Measurements from ENCODE around the gene SPATA12.

SPATA12 gene

GRCh38 chr3:57073628-57074027, 13.2 kb downstream of the SPATA12 start:
- TF ChIP-seq, protein P1, sequence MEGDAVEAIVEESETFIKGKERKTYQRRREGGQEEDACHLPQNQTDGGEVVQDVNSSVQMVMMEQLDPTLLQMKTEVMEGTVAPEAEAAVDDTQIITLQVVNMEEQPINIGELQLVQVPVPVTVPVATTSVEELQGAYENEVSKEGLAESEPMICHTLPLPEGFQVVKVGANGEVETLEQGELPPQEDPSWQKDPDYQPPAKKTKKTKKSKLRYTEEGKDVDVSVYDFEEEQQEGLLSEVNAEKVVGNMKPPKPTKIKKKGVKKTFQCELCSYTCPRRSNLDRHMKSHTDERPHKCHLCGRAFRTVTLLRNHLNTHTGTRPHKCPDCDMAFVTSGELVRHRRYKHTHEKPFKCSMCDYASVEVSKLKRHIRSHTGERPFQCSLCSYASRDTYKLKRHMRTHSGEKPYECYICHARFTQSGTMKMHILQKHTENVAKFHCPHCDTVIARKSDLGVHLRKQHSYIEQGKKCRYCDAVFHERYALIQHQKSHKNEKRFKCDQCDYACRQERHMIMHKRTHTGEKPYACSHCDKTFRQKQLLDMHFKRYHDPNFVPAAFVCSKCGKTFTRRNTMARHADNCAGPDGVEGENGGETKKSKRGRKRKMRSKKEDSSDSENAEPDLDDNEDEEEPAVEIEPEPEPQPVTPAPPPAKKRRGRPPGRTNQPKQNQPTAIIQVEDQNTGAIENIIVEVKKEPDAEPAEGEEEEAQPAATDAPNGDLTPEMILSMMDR (conservative IDR thresholded peaks at IDR 0.05; ENCODE audit: low read depth, low read length) = no peak

GRCh38 chr3:57074135-57074534, 13.7 kb downstream of the SPATA12 start:
- TF ChIP-seq, protein P1 (conservative IDR thresholded peaks at IDR 0.05; ENCODE audit: low read depth, low read length) = no peak

More at GRCh38 chr3:57073628-57074027, 13.2 kb downstream of the SPATA12 start:
- no peak for DNase-seq (ENCODE audit: low read depth)
- no peak overlapping the region for H3K4me3 ChIP-seq (ENCODE audit: low read length)

GRCh38 chr3:57076422-57076951, 16.0 kb downstream of the SPATA12 start:
- TF ChIP-seq, protein P1 (conservative IDR thresholded peaks at IDR 0.05; ENCODE audit: low read depth, low read length) = no peak
- H3K4me3 ChIP-seq (ENCODE audit: low read length) = no peak overlapping the region
- no peak for DNase-seq (ENCODE audit: low read depth)

More at GRCh38 chr3:57074135-57074534, 13.7 kb downstream of the SPATA12 start:
- DNase-seq (ENCODE audit: low read depth) = no peak
- no peak overlapping the region for H3K4me3 ChIP-seq (ENCODE audit: low read length)

GRCh38 chr3:57077630-57078343, 17.3 kb downstream of the SPATA12 start:
- DNase-seq (ENCODE audit: low read depth) = no peak
- TF ChIP-seq, protein P1 (conservative IDR thresholded peaks at IDR 0.05; ENCODE audit: low read depth, low read length) = no peak
- H3K4me3 ChIP-seq (ENCODE audit: low read length) = peak overlapping the region; percentile 86

DNA sequence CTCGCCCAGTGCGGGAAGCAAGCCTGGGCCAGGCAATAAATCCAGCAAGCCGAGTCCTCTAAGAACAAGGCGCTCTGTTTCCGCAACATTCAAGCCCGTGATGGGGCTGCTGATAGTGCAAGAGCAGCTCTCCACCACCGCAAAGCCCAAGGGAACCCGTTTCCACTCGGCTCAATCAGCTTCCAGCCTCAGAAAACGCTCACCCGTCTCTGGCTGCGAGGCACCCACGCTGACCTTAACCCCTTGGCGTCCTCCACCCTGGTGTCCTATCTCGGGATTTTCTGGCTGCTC, 17.8 kb downstream of the SPATA12 start:
- TF ChIP-seq, protein P1 (conservative IDR thresholded peaks at IDR 0.05; ENCODE audit: low read depth, low read length) = no peak
- peak overlapping the region; percentile 86 for H3K4me3 ChIP-seq (ENCODE audit: low read length)
- no peak for DNase-seq (ENCODE audit: low read depth)

- TF ChIP-seq, protein P1 (conservative IDR thresholded peaks at IDR 0.05; ENCODE audit: low read depth, low read length) = peak; percentile 38
- H3K4me3 ChIP-seq (ENCODE audit: low read length) = peak overlapping the region; percentile 86
- no peak for DNase-seq (ENCODE audit: low read depth)
Observed at GRCh38 chr3:57078635-57079473, 18.4 kb downstream of the SPATA12 start.

Measured in retinal pigment epithelial cell (primary cell).